Neural cell (in vitro differentiated cells): ENCODE data around the gene JPH4. TPM values are rescaled to one million over a fixed set of nuclear protein-coding genes. Genes with fewer than 3 reads are reported as not detected.

ENCODE experiments used
- H2AFZ ChIP-seq: fragments of 200-600, 300-800 bp; sonication (generic), shearing (Covaris generic); 2 replicates; pipeline ENCODE4 v1.6.0; 2014; ENCODE audit warnings: low read depth, mild to moderate bottlenecking, antibody characterized with exemption, low read length, moderate library complexity
- H3F3A ChIP-seq: fragments of 200-600 bp; shearing (Covaris generic); 2 replicates; pipeline ENCODE4 v1.6.1; 2016; ENCODE audit warnings: mild to moderate bottlenecking, moderate library complexity, mixed read lengths, antibody characterized with exemption, low read length; ENCODE audit not compliant: insufficient read depth, poor library complexity, severe bottlenecking
- H3K27ac ChIP-seq: fragments of 200-600, 300-800 bp; sonication (generic), shearing (Covaris generic); 2 replicates; pipeline ENCODE4 v1.5.1; 2014; ENCODE audit warnings: mild to moderate bottlenecking, low read length, moderate library complexity
- H3K27me3 ChIP-seq: fragments of 300-800, 200-600 bp; sonication (generic), shearing (Covaris generic); 2 replicates; pipeline ENCODE4 v1.6.0; 2014; ENCODE audit warnings: mild to moderate bottlenecking, low read depth, low read length, moderate library complexity; ENCODE audit not compliant: insufficient read depth
- H3K36me3 ChIP-seq: fragments of 300-800, 200-600 bp; sonication (generic), shearing (Covaris generic); 2 replicates; pipeline ENCODE4 v1.5.1; 2014; ENCODE audit warnings: mild to moderate bottlenecking, antibody characterized with exemption, low read length, moderate library complexity; ENCODE audit not compliant: insufficient read depth
- H3K4me2 ChIP-seq: fragments of 300-800, 200-600 bp; sonication (generic), shearing (Covaris generic); 2 replicates; pipeline ENCODE4 v1.6.0; 2014; ENCODE audit warnings: mild to moderate bottlenecking, low read length
- H3K4me3 ChIP-seq: fragments of 300-800, 200-600 bp; sonication (generic), shearing (Covaris generic); 2 replicates; pipeline ENCODE4 v1.5.1; 2014; ENCODE audit warnings: mild to moderate bottlenecking, low read length, moderate library complexity
- H3K79me2 ChIP-seq: fragments of 200-600 bp; shearing (Covaris generic); replicated peaks from 2 replicates; pipeline ENCODE4 v1.6.0; 2014; ENCODE audit warnings: mild to moderate bottlenecking, low read length, moderate library complexity; ENCODE audit not compliant: insufficient read depth
- H3K9ac ChIP-seq: fragments of 300-800, 200-600 bp; sonication (generic), shearing (Covaris generic); 2 replicates; pipeline ENCODE4 v1.6.1; 2016; ENCODE audit warnings: mild to moderate bottlenecking, low read length, mixed read lengths
- H3K9me2 ChIP-seq: fragments of 200-600 bp; shearing (Covaris generic); 2 replicates; pipeline ENCODE4 v1.6.1; 2016; ENCODE audit warnings: mild to moderate bottlenecking, low read length, mixed read lengths; ENCODE audit not compliant: insufficient read depth
- H3K9me3 ChIP-seq: fragments of 200-600, 300-800 bp; sonication (generic), shearing (Covaris generic); 2 replicates; pipeline ENCODE4 v1.6.1; 2016; ENCODE audit warnings: mild to moderate bottlenecking, mixed run types, low read length, moderate library complexity, mixed read lengths
- H4K20me1 ChIP-seq: fragments of 200-600 bp; shearing (Covaris generic); 2 replicates; pipeline ENCODE4 v1.6.1; 2016; ENCODE audit warnings: mild to moderate bottlenecking, mixed run types; ENCODE audit not compliant: insufficient read depth
- EP300 ChIP-seq: fragments of 450-650 bp; conservative IDR thresholded peaks from 2 replicates; pipeline ENCODE4 v1.6.1; 2014; ENCODE audit warnings: antibody characterized with exemption, mild to moderate bottlenecking, moderate library complexity; ENCODE audit not compliant: poor library complexity, severe bottlenecking
- EZH2 ChIP-seq: fragments of 200-600, 300-800 bp; shearing (Covaris generic), sonication (generic); IDR thresholded peaks from 2 replicates; pipeline ENCODE4 v1.6.1; 2014; ENCODE audit warnings: antibody characterized with exemption, low read length, borderline replicate concordance, mild to moderate bottlenecking; ENCODE audit not compliant: insufficient read depth, poor library complexity, severe bottlenecking
- MXI1 ChIP-seq: fragments of 450-650 bp; conservative IDR thresholded peaks from 2 replicates; pipeline ENCODE4 v1.6.1; 2014; ENCODE audit warnings: antibody characterized with exemption, mild to moderate bottlenecking; ENCODE audit not compliant: poor library complexity, severe bottlenecking
- POLR2AphosphoS5 ChIP-seq: IDR thresholded peaks from 2 replicates; pipeline ENCODE4 v1.6.1; 2012
- RAD21 ChIP-seq: fragments of 450-650 bp; conservative IDR thresholded peaks from 2 replicates; pipeline ENCODE4 v1.6.1; 2014; ENCODE audit warnings: antibody characterized with exemption, mild to moderate bottlenecking, moderate library complexity
- SMC3 ChIP-seq: fragments of 450-650 bp; conservative IDR thresholded peaks from 2 replicates; pipeline ENCODE4 v1.6.1; 2014; ENCODE audit warnings: antibody characterized with exemption, mild to moderate bottlenecking, moderate library complexity; ENCODE audit not compliant: poor library complexity
- TAF1 ChIP-seq: IDR thresholded peaks from 2 replicates; pipeline ENCODE4 v1.6.1; 2012; ENCODE audit warnings: low read depth
- polyA plus RNA-seq: library from polyadenylated mRNA; depleted of rRNA; stranded (reverse); fragments of >200 nt; gene quantifications from 2 replicates; pipeline ENCODE4 v1.2.3, GENCODE V29; 2014
- TF ChIP-seq, protein P1 (sequence below): fragments of 450-650 bp; IDR thresholded peaks from 2 replicates; pipeline ENCODE4 v1.5.1; 2014; ENCODE audit warnings: antibody characterized with exemption, mild to moderate bottlenecking, moderate library complexity; ENCODE audit not compliant: poor library complexity, severe bottlenecking
- TF ChIP-seq, protein P2 (sequence below): IDR thresholded peaks from 2 replicates; pipeline ENCODE4 v1.6.1; 2012; ENCODE audit warnings: borderline replicate concordance

Gene JPH4
- polyA plus RNA-seq, 1 donor from 2014 or later: 68.2 TPM

DNA sequence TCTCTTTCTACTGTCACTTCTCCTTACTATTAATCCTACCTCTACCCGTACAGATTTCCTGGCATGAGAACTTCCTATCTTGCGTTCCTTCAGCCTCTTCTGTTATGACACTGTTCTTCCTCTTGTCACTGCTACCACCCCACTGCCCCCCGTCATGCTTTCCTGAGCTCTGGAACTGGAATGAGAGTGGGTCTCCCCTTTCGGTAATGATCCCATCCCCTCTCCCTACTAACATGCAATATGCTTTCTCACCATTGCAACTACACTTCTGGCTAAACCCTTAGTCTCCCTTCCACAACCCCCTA lies 6.1 kb downstream of the JPH4 start:
- H3K27me3 ChIP-seq: no peaks in the 10 kb centered on the region

DNA sequence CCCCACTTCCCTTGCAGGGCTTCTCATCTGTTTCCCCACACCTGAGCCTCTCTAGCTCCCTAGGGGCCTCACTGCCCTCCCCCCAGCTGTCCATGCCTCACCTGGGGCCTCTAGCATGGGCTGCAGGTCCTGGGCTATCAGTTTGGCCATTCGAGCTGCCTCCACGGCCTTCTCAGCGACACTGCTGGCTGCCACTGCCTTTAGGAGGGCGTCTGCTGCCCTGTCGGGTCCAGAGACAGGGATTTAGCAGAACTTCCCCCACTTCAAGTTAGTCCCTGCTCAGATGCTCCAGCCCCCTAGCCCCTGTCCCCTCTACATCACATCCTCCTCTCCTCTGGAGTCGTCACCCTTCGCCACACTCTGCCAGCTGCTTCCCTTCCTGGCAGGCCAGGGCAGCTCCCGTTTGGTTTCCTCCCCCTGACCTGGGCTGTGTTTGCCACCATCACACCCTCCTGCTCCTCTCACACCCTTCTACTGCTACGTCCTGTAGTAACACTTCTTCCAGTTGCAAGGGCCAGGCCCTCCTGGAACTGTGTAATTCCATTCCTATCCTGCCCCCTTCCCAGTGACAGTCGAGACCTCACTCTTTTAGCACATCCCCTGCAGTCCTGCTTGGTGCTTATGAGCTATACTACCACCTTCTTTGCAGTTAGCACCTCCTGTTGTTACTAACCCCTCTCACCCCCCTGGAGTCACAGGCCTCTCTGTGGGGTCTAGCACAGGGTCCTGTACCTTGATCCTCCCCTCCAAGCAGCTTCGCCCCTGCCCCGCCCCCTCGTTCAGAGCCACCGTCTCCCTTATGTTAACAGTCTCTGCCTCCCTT lies 6.7 kb downstream of the JPH4 start:
- Histone ChIP-seq H3K4me2 (no peak overlapping the region), H3K9ac (no peak overlapping the region), H4K20me1 (peaks cover 7% of the 10 kb centered on the region), H3F3A (no peaks in the 10 kb centered on the region), H3K36me3 (no peaks in the 10 kb centered on the region), H3K4me3 (no peak overlapping the region), H3K9me3 (no peaks in the 10 kb centered on the region), H3K79me2 (peaks cover 14% of the 10 kb centered on the region), H2AFZ (no peak overlapping the region), H3K27me3 (no peaks in the 10 kb centered on the region), H3K9me2 (no peaks in the 10 kb centered on the region), H3K27ac (no peak overlapping the region)
- TF ChIP-seq EZH2: no peak
- TF ChIP-seq TAF1: no peak
- no peak for TF ChIP-seq POLR2AphosphoS5

More for the DNA sequence above, 6.1 kb downstream of the JPH4 start:
- Histone ChIP-seq H3K27ac (no peak overlapping the region), H3F3A (no peaks in the 10 kb centered on the region), H3K9me2 (no peaks in the 10 kb centered on the region), H3K79me2 (peaks cover 14% of the 10 kb centered on the region), H2AFZ (no peak overlapping the region), H4K20me1 (peaks cover 7% of the 10 kb centered on the region), H3K9ac (no peak overlapping the region), H3K4me2 (no peak overlapping the region), H3K4me3 (no peak overlapping the region), H3K9me3 (no peaks in the 10 kb centered on the region), H3K36me3 (no peaks in the 10 kb centered on the region)
- TF ChIP-seq POLR2AphosphoS5: no peak
- TF ChIP-seq, protein P1, sequence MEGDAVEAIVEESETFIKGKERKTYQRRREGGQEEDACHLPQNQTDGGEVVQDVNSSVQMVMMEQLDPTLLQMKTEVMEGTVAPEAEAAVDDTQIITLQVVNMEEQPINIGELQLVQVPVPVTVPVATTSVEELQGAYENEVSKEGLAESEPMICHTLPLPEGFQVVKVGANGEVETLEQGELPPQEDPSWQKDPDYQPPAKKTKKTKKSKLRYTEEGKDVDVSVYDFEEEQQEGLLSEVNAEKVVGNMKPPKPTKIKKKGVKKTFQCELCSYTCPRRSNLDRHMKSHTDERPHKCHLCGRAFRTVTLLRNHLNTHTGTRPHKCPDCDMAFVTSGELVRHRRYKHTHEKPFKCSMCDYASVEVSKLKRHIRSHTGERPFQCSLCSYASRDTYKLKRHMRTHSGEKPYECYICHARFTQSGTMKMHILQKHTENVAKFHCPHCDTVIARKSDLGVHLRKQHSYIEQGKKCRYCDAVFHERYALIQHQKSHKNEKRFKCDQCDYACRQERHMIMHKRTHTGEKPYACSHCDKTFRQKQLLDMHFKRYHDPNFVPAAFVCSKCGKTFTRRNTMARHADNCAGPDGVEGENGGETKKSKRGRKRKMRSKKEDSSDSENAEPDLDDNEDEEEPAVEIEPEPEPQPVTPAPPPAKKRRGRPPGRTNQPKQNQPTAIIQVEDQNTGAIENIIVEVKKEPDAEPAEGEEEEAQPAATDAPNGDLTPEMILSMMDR: no peak
- TF ChIP-seq EP300: no peak
- TF ChIP-seq TAF1: no peak
- no peak for TF ChIP-seq SMC3
- no peak for TF ChIP-seq EZH2
- no peak for TF ChIP-seq MXI1
- TF ChIP-seq, protein P2, sequence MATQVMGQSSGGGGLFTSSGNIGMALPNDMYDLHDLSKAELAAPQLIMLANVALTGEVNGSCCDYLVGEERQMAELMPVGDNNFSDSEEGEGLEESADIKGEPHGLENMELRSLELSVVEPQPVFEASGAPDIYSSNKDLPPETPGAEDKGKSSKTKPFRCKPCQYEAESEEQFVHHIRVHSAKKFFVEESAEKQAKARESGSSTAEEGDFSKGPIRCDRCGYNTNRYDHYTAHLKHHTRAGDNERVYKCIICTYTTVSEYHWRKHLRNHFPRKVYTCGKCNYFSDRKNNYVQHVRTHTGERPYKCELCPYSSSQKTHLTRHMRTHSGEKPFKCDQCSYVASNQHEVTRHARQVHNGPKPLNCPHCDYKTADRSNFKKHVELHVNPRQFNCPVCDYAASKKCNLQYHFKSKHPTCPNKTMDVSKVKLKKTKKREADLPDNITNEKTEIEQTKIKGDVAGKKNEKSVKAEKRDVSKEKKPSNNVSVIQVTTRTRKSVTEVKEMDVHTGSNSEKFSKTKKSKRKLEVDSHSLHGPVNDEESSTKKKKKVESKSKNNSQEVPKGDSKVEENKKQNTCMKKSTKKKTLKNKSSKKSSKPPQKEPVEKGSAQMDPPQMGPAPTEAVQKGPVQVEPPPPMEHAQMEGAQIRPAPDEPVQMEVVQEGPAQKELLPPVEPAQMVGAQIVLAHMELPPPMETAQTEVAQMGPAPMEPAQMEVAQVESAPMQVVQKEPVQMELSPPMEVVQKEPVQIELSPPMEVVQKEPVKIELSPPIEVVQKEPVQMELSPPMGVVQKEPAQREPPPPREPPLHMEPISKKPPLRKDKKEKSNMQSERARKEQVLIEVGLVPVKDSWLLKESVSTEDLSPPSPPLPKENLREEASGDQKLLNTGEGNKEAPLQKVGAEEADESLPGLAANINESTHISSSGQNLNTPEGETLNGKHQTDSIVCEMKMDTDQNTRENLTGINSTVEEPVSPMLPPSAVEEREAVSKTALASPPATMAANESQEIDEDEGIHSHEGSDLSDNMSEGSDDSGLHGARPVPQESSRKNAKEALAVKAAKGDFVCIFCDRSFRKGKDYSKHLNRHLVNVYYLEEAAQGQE: no peak
- no peak for TF ChIP-seq RAD21
